GM21360 (cell line): Measurements from ENCODE around the gene BMPER.

Experiments
- ATAC-seq: cut with Tn5 transposase; IDR thresholded peaks from one replicate; pipeline ENCODE4 v1.9.1; 2021; ENCODE audit warnings: mild to moderate bottlenecking, moderate library complexity; ENCODE audit not compliant: unreplicated experiment

The BMPER gene

GRCh38 chr7:34086981-34087380, 181.6 kb downstream of the BMPER start:
- no peak for ATAC-seq

- no peak for ATAC-seq
These were observed 182.9 kb downstream of the BMPER start for GRCh38 chr7:34087892-34088891.

- ATAC-seq, result no peak
These were observed 185.5 kb downstream of the BMPER start for GRCh38 chr7:34090816-34091215.

- ATAC-seq, result no peak
These were observed 186.1 kb downstream of the BMPER start for GRCh38 chr7:34091321-34091917.

- no peak for ATAC-seq
These were observed 187.9 kb downstream of the BMPER start for GRCh38 chr7:34093276-34093675.

- no peak for ATAC-seq
These were observed 190.9 kb downstream of the BMPER start for GRCh38 chr7:34096198-34096651.

GRCh38 chr7:34096777-34097176, 191.4 kb downstream of the BMPER start:
- no peak for ATAC-seq

GRCh38 chr7:34100661-34101060, 195.3 kb downstream of the BMPER start:
- ATAC-seq, result no peak

GRCh38 chr7:34104115-34104514, 198.8 kb downstream of the BMPER start:
- ATAC-seq, result no peak

- ATAC-seq, result no peak
These were observed 199.7 kb downstream of the BMPER start for GRCh38 chr7:34104992-34105391.

GRCh38 chr7:34107276-34107675, 201.9 kb downstream of the BMPER start:
- ATAC-seq, result no peak

GRCh38 chr7:34108165-34108564, 202.8 kb downstream of the BMPER start:
- no peak for ATAC-seq

GRCh38 chr7:34109936-34110780, 204.8 kb downstream of the BMPER start:
- no peak for ATAC-seq

GRCh38 chr7:34111031-34111430, 205.7 kb downstream of the BMPER start:
- ATAC-seq, result no peak

GRCh38 chr7:34115503-34115902, 210.2 kb downstream of the BMPER start:
- ATAC-seq, result no peak

GRCh38 chr7:34117573-34117972, 212.2 kb downstream of the BMPER start:
- ATAC-seq, result no peak

GRCh38 chr7:34121366-34121765, 216.0 kb downstream of the BMPER start:
- no peak for ATAC-seq

- no peak for ATAC-seq
These were observed 218.0 kb downstream of the BMPER start for GRCh38 chr7:34123316-34123715.

GRCh38 chr7:34124765-34125164, 219.4 kb downstream of the BMPER start:
- no peak for ATAC-seq

- no peak for ATAC-seq
These were observed 223.4 kb downstream of the BMPER start for GRCh38 chr7:34128762-34129161.
